B cell (primary cell): ENCODE data around the gene P2RY6. TPM values are rescaled to one million over a fixed set of nuclear protein-coding genes. Genes with fewer than 3 reads are reported as not detected.
A peak's percentile ranks its signal among the peaks of the same experiment; 100 is the strongest.

Experiments
- ATAC-seq: fragments of 200-7000 bp; cut with Tn5 transposase; one replicate; pipeline ENCODE4 v1.10.0; 2021; ENCODE audit warnings: low read depth, mild to moderate bottlenecking, moderate number of reproducible peaks, moderate library complexity
- CTCF ChIA-PET: fragments of 350-600 bp; sonication (Branson Sonifier 250); formaldehyde crosslinking; loops from one replicate; lab custom pipeline; 2021; ENCODE audit warnings: antibody characterized with exemption, inconsistent platforms; lab: Charles Lee
- POLR2A ChIA-PET: fragments of 350-600 bp; sonication (Branson Sonifier 250); formaldehyde crosslinking; loops from one replicate; lab custom pipeline; 2021; ENCODE audit warnings: antibody characterized with exemption; lab: Charles Lee
- DNase-seq: peaks from one replicate; pipeline ENCODE4 v3.0.0; 2013
- H2AFZ ChIP-seq: 2 replicates; pipeline ENCODE4 v1.6.1; 2012; ENCODE audit warnings: mild to moderate bottlenecking, low read depth, low read length; ENCODE audit not compliant: insufficient read depth, poor library complexity, severe bottlenecking
- H3K27ac ChIP-seq, 2 donors: 1 replicate in 1 of 2; 2 replicates in 1 of 2; pipeline ENCODE4 v1.5.1; 2012 to 2013; ENCODE audit warnings: low read length in 2 of 2, mild to moderate bottlenecking in 2 of 2, moderate library complexity in 1 of 2
- H3K27me3 ChIP-seq, 4 experiments: fragments of 200-600 bp in 1 of 4; sonication (generic) in 1 of 4; replicated peaks in 1 of 4; 1 replicate in 2 of 4; 2 replicates in 2 of 4; pipeline versions ENCODE4 v1.6.1 to v1.7.0; 2013 to 2016; ENCODE audit warnings: low read length in 3 of 4, mild to moderate bottlenecking in 2 of 4, mixed read lengths in 1 of 4, moderate library complexity in 1 of 4; ENCODE audit not compliant: insufficient read depth in 4 of 4, control insufficient read depth in 3 of 4; ENCODE audit errors: control extremely low read depth in 1 of 4
- H3K36me3 ChIP-seq, 2 experiments: replicated peaks in 1 of 2; 1 replicate in 1 of 2; 2 replicates in 1 of 2; pipeline versions ENCODE4 v1.6.1 to v1.7.1; 2013; ENCODE audit warnings: low read length in 1 of 2; ENCODE audit not compliant: insufficient read depth in 2 of 2, control insufficient read depth in 1 of 2; ENCODE audit errors: control extremely low read depth in 1 of 2, extremely low read depth in 1 of 2
- H3K4me1 ChIP-seq, 2 donors: fragments of 200-600 bp in 1 of 2; sonication (generic) in 1 of 2; 1 replicate in 1 of 2; 2 replicates in 1 of 2; pipeline versions ENCODE4 v1.5.1 to v1.6.1; 2013 to 2017; ENCODE audit warnings: low read length in 2 of 2; ENCODE audit not compliant: control insufficient read depth in 2 of 2, insufficient read depth in 2 of 2
- H3K4me2 ChIP-seq: replicated peaks from 2 replicates; pipeline ENCODE3; 2012; ENCODE audit warnings: mild to moderate bottlenecking, low read depth, low read length; ENCODE audit not compliant: poor library complexity, severe bottlenecking
- H3K4me3 ChIP-seq, 5 experiments: fragments of 200-600 bp in 1 of 5; sonication (generic) in 1 of 5; 1 replicate in 3 of 5; 2 replicates in 2 of 5; pipeline versions ENCODE4 v1.5.1 to v1.7.0; 2011 to 2016; ENCODE audit warnings: low read length in 4 of 5, mild to moderate bottlenecking in 4 of 5, low read depth in 2 of 5, control low read depth in 1 of 5, moderate library complexity in 1 of 5; ENCODE audit not compliant: insufficient read depth in 1 of 5; ENCODE audit errors: control extremely low read depth in 1 of 5, extremely low read depth in 1 of 5
- H3K79me2 ChIP-seq: fragments of 200-600 bp; sonication (generic); one replicate; pipeline ENCODE4 v1.6.0; 2016; ENCODE audit warnings: low read length; ENCODE audit not compliant: control insufficient read depth, insufficient read depth
- H3K9ac ChIP-seq: fragments of 200-600 bp; sonication (generic); 2 replicates; pipeline ENCODE4 v1.6.1; 2017; ENCODE audit warnings: mild to moderate bottlenecking, low read length, moderate library complexity
- H3K9me3 ChIP-seq, 3 donors: one replicate each; pipeline versions ENCODE4 v1.6.1 to v1.7.1; 2013; ENCODE audit warnings: low read length in 2 of 3; ENCODE audit not compliant: control insufficient read depth in 2 of 3, insufficient read depth in 1 of 3; ENCODE audit errors: control extremely low read depth in 1 of 3
- H4K20me1 ChIP-seq: 2 replicates; pipeline ENCODE4 v1.6.0; 2012; ENCODE audit warnings: mild to moderate bottlenecking, low read length; ENCODE audit not compliant: insufficient read depth, control insufficient read depth, poor library complexity, severe bottlenecking
- H3K27ac Mint-ChIP-seq: one replicate; pipeline ENCODE4 v1.8.0; 2021; ENCODE audit warnings: mixed read lengths
- H3K27me3 Mint-ChIP-seq: one replicate; pipeline ENCODE4 v1.8.0; 2021; ENCODE audit warnings: mixed read lengths
- H3K4me1 Mint-ChIP-seq: one replicate; pipeline ENCODE4 v1.8.0; 2021; ENCODE audit warnings: mixed read lengths
- H3K4me3 Mint-ChIP-seq: one replicate; pipeline ENCODE4 v1.8.0; 2021; ENCODE audit warnings: mixed read lengths
- H3K9me3 Mint-ChIP-seq: one replicate; pipeline ENCODE4 v1.8.0; 2022; ENCODE audit warnings: mixed read lengths; ENCODE audit not compliant: insufficient read depth
- CTCF ChIP-seq: fragments of 200-600 bp; IDR thresholded peaks from one replicate; pipeline ENCODE4 v1.8.0; 2022; ENCODE audit warnings: antibody characterized with exemption, mild to moderate bottlenecking
- EZH2 ChIP-seq: IDR thresholded peaks from 2 replicates; pipeline ENCODE4 v1.6.1; 2012; ENCODE audit warnings: borderline replicate concordance, low read depth, mild to moderate bottlenecking, moderate library complexity, low read length; ENCODE audit not compliant: insufficient read depth, poor library complexity, severe bottlenecking
- WGBS: methylation state at CpG from one replicate; pipeline ENCODE4 v1.1.5; 2013; ENCODE audit warnings: missing lambda C conversion rate; ENCODE audit not compliant: insufficient coverage; 5-methylcytosine and 5-hydroxymethylcytosine counted together
- intact Hi-C: fragments of 100-400 bp; cut with micrococcal nuclease; formaldehyde crosslinking; loops from one replicate; pipeline ENCODE4 v1.10.0; 2022
- polyA plus RNA-seq: library from polyadenylated mRNA; depleted of rRNA; stranded (reverse); fragments of >200 nt; gene quantifications from 2 replicates; pipeline ENCODE4 v1.2.3, GENCODE V29; 2012
- total RNA-seq, 2 donors: library from RNA; stranded (reverse); fragments of 120-200 nt in 1 of 2; gene quantifications; 1 replicate in 1 of 2; 2 replicates in 1 of 2; pipeline versions ENCODE4 v1.2.3 to v1.2.4, GENCODE V29; 2013 to 2022

Gene P2RY6
- total and polyA plus RNA-seq, 2 donors (not counting 1 experiment from before 2014, with no cell fraction given): 0.25 TPM; not detected in 1

DNA sequence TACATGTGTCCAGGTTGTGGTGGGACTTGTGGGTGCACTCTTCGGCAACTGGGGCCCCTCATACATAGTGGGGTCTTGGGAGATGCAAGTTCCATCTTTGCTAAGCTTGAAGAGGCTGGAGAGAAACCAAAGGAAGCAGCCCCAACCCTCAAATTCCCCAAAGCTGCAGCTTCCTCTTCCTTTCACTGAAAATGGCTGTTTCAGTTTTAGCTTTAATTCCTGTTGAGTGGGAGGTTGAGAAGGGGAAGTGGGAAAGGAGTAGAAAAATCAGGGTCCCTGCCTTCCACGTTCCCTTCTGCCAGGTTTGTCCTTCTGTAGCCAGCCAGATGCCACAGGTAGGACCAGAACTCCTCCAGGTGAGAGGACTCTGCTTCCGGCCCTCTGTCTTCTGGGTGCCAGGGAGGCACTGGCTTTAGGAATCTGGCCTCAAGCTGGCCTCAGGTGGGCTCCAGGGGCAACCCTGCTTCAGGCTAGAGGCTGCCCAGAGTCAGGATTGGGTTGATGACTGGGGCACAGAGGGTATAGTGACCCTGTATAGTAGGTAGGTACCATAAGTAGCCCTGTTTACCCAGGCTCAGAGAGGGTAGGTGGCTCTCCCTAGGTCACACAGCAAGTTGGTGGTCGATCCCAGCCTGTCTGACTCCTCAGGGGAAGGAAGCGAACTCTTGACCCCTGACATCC lies 16.2 kb downstream of the P2RY6 start:
- Histone ChIP-seq H3K27me3 (peaks cover 0 to 3% (median 0%) of the 10 kb centered on the region in 4 experiments), H3K9ac (no peak overlapping the region), H3K36me3 (no peaks in the 10 kb centered on the region), H3K79me2 (no peaks in the 10 kb centered on the region), H3K4me3 (no peak overlapping the region), H2AFZ (no peak overlapping the region), H4K20me1 (no peaks in the 10 kb centered on the region), H3K4me1 (peaks cover 23 to 32% of the 10 kb centered on the region in 2 donors), H3K27ac (peak overlapping the region; percentile 67 to 71), H3K9me3 (no peaks in the 10 kb centered on the region), H3K4me2 (peak overlapping the region; percentile 60)
- peaks cover 4% of the 10 kb centered on the region for H3K27me3 Mint-ChIP-seq
- ATAC-seq (no peak), DNase-seq (peak; percentile 66)
- no peaks in the 10 kb centered on the region for H3K9me3 Mint-ChIP-seq
- TF ChIP-seq EZH2: no peak
- no peak for TF ChIP-seq CTCF
- ChIA-PET POLR2A (interaction anchor here (1.0 kb wide), 1 partner anchor 47 kb away, joined by 3 read pairs; no protein-coding TSS in a partner anchor), CTCF (interaction anchor here (0.6 to 7.5 kb wide), 20 partner anchors 10 to 817 kb away, joined by 3 to 65 read pairs (median 4); partner anchors contain the start of gene ARHGEF17)
- peaks cover 33% of the 10 kb centered on the region for H3K4me1 Mint-ChIP-seq
- WGBS: 33% methylated on average over 5 of the region's 5 CpGs
- H3K27ac Mint-ChIP-seq: peak overlapping the region; percentile 89
- intact Hi-C loops: loop anchor here (2.0 to 5.0 kb wide), 5 partner anchors 18 to 466 kb away; no protein-coding TSS in a partner anchor
- peak overlapping the region; percentile 85 for H3K4me3 Mint-ChIP-seq
